Mesothelial cell of epicardium (in vitro differentiated cells): Measurements from ENCODE around the gene ANKS6. TPM values are rescaled to one million over a fixed set of nuclear protein-coding genes. Genes with fewer than 3 reads are reported as not detected.

Experiments used
- DNase-seq, 2 experiments: peaks; one replicate each; pipeline ENCODE4 v3.0.0; 2021; ENCODE audit warnings: low spot score in 2 of 2; ENCODE audit not compliant: unreplicated experiment in 2 of 2
- H3K27ac Mint-ChIP-seq: 2 replicates; pipeline ENCODE4 v1.8.0; 2021; ENCODE audit warnings: mixed read lengths
- H3K27me3 Mint-ChIP-seq: 2 replicates; pipeline ENCODE4 v1.8.0; 2021; ENCODE audit warnings: low read depth, mixed read lengths
- H3K36me3 Mint-ChIP-seq: 2 replicates; pipeline ENCODE4 v1.8.0; 2021; ENCODE audit warnings: mixed read lengths
- H3K4me1 Mint-ChIP-seq: 2 replicates; pipeline ENCODE4 v1.8.0; 2021; ENCODE audit warnings: mixed read lengths
- H3K4me3 Mint-ChIP-seq: 2 replicates; pipeline ENCODE4 v1.8.0; 2021; ENCODE audit warnings: mild to moderate bottlenecking, moderate library complexity, mixed read lengths
- H3K9me3 Mint-ChIP-seq: 2 replicates; pipeline ENCODE4 v1.8.0; 2021; ENCODE audit warnings: mixed read lengths
- CTCF ChIP-seq: fragments of 200-600 bp; sonication (generic); IDR thresholded peaks from one replicate; pipeline ENCODE4 v1.5.0; 2021; ENCODE audit warnings: antibody characterized with exemption; ENCODE audit not compliant: unreplicated experiment
- total RNA-seq: library from RNA; stranded (reverse); gene quantifications from 3 replicates; pipeline ENCODE4 v1.2.1, GENCODE V29; 2021

ANKS6 gene
- total RNA-seq, 1 donor from 2014 or later, result 42.0 TPM

DNA sequence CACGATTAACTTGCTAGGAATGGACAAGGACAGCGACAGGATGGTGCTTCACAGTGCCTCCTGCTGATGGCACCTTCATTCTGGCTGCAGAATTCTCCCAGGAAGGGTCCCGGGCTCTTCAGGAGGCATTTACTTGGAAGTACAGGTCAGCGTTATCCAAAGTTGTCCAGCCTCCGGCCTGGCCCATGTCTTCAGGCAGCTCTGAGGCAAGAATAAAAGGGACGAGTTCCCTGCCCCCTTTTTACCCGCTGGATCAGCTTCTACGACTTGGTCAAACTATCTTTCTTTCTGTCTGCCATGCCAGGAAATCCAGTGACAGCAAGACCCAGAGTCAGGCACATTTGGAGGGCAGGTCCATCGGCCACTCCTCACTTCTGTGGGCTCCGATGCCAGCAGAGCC, 64.3 kb downstream of the ANKS6 start:
- Mint-ChIP-seq H3K4me1 (no peaks in the 10 kb centered on the region), H3K4me3 (no peak overlapping the region), H3K27me3 (peaks cover 2% of the 10 kb centered on the region), H3K9me3 (no peaks in the 10 kb centered on the region), H3K27ac (no peak overlapping the region), H3K36me3 (peaks cover 9% of the 10 kb centered on the region)
- DNase-seq, result no peak
- TF ChIP-seq CTCF, result no peak

DNA sequence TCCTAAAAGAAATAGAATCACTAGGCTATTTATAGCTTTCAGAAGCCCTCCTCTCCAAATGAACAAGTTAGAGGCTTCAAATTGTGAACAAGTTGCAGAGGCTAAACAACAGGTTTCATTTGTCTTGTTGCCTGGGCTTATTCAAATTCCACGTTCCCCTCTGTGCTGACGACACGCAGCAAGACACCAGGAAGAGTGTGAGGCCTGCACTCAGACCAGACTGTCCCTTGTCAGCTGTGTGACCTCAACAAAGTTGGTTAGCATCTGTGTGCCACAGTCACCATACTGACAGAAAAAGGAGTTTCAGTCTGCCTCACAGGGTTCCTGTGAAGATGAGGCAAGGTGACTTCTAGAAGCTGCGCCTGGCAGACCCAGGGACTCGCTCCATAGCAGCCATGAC, 65.5 kb downstream of the ANKS6 start:
- H3K4me3 Mint-ChIP-seq, result no peak overlapping the region
- H3K36me3 Mint-ChIP-seq, result no peaks in the 10 kb centered on the region
- DNase-seq, result no peak
- peaks cover 14% of the 10 kb centered on the region for H3K27me3 Mint-ChIP-seq
- no peak overlapping the region for H3K27ac Mint-ChIP-seq
- H3K4me1 Mint-ChIP-seq, result no peaks in the 10 kb centered on the region
- no peaks in the 10 kb centered on the region for H3K9me3 Mint-ChIP-seq
- no peak for TF ChIP-seq CTCF

DNA sequence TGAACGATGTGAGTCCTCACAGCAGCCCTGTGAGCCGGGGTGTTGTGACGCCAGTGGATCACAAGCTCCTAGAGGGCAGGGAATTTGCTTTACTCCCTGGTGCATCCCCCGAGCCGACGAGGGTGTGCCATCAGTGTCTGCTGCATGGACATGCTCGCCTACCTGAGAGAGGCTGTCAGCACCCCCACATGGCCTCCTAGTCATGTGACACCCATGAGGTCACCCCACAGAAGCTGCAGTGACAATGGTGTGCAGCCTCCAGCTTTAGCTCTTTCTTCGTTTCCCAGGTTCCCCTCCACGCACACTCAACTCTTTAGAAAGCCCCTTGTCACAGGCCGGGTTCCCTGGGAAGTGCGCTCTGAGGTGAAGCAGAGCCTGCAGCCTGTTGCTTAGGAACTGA, 67.9 kb downstream of the ANKS6 start:
- H3K27ac Mint-ChIP-seq, result no peak overlapping the region
- H3K4me1 Mint-ChIP-seq, result no peaks in the 10 kb centered on the region
- no peak for TF ChIP-seq CTCF
- H3K4me3 Mint-ChIP-seq, result no peak overlapping the region
- H3K36me3 Mint-ChIP-seq, result no peaks in the 10 kb centered on the region
- H3K9me3 Mint-ChIP-seq, result no peaks in the 10 kb centered on the region
- peaks cover 35% of the 10 kb centered on the region for H3K27me3 Mint-ChIP-seq
- DNase-seq, result no peak

GRCh38 chr9:98727428-98727827, 68.9 kb downstream of the ANKS6 start:
- DNase-seq, result no peak
- H3K27me3 Mint-ChIP-seq, result peaks cover 46% of the 10 kb centered on the region
- no peaks in the 10 kb centered on the region for H3K9me3 Mint-ChIP-seq
- H3K27ac Mint-ChIP-seq, result no peak overlapping the region
- H3K4me3 Mint-ChIP-seq, result no peak overlapping the region
- H3K4me1 Mint-ChIP-seq, result no peaks in the 10 kb centered on the region
- TF ChIP-seq CTCF, result no peak
- H3K36me3 Mint-ChIP-seq, result no peaks in the 10 kb centered on the region

DNA sequence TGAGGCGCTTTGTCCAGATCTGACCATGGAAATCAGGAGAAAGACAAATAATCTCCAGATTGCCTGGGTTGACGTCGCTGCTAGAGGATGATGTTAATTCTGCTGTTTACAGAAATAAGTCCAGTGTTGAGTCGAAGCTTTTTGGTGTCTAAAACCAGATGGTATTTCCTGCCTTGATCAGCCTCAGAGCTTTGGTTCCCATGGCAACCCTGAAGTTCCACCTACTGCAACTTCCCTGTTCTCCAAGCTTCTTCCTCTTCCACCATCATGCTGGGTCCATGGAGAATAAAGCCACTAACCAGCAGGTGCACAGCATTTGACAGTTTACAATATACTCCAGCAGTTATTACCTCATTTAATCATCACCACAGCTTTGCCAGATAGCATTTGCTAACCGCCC, 69.6 kb downstream of the ANKS6 start:
- Mint-ChIP-seq H3K4me3 (no peak overlapping the region), H3K9me3 (no peaks in the 10 kb centered on the region), H3K36me3 (no peaks in the 10 kb centered on the region), H3K27ac (no peak overlapping the region), H3K27me3 (peaks cover 50% of the 10 kb centered on the region), H3K4me1 (no peaks in the 10 kb centered on the region)
- no peak for TF ChIP-seq CTCF
- DNase-seq, result no peak
